D721Med (cell line): ENCODE data around the gene PRPF40B.

Experiments
- DNase-seq: peaks from one replicate; pipeline ENCODE4 v3.0.0; 2011; ENCODE audit warnings: low spot score; ENCODE audit not compliant: insufficient read length
- FAIRE-seq: peaks from 2 replicates; lab custom pipeline; 2011; peaks lifted over from hg19 to GRCh38; lab: Jason Lieb, UNC
- CTCF ChIP-seq: IDR thresholded peaks from 2 replicates; pipeline ENCODE4 v1.5.1; 2012; ENCODE audit warnings: mild to moderate bottlenecking, control low read depth; ENCODE audit not compliant: insufficient read depth; ENCODE audit errors: missing control alignments

The PRPF40B gene

GRCh38 chr12:49623142-49623904 lies at the start of gene PRPF40B:
TSS of gene PRPF40B (plus strand) at chr12:49623561. CDS start at chr12:49623591, 30 bp downstream.
- TF ChIP-seq CTCF = peak; percentile 55
- DNase-seq (peak; percentile 94), FAIRE-seq (no peak)

GRCh38 chr12:49577589-49578315 lies 45.6 kb upstream of the PRPF40B start:
- no peak for TF ChIP-seq CTCF
- no peak for FAIRE-seq

GRCh38 chr12:49578471-49579112 lies 44.8 kb upstream of the PRPF40B start:
- TF ChIP-seq CTCF = no peak
- FAIRE-seq (peak; percentile 44), DNase-seq (peak; percentile 67)

More at GRCh38 chr12:49577589-49578315, 45.6 kb upstream of the PRPF40B start:
- DNase-seq = no peak

- FAIRE-seq (no peak), DNase-seq (peak; percentile 70)
- TF ChIP-seq CTCF = peak; percentile 97
These were observed 42.5 kb upstream of the PRPF40B start for GRCh38 chr12:49580572-49581535.

GRCh38 chr12:49582201-49582600 lies 41.2 kb upstream of the PRPF40B start:
- DNase-seq (no peak), FAIRE-seq (no peak)
- no peak for TF ChIP-seq CTCF

- no peak for FAIRE-seq
- TF ChIP-seq CTCF = no peak
- DNase-seq = no peak
These were observed 40.5 kb upstream of the PRPF40B start for GRCh38 chr12:49582850-49583249.
